HFF-Myc (cell line): ENCODE measurements around the gene SEMA3F.

Experiments
- DNase-seq: peaks from one replicate; pipeline ENCODE4 v3.0.0-alpha.2; 2011; ENCODE audit warnings: low read depth; ENCODE audit errors: extremely low read depth
- H3K4me3 ChIP-seq: replicated peaks from 2 replicates; pipeline ENCODE4 v1.5.1; 2011; ENCODE audit warnings: low read depth, mild to moderate bottlenecking, control low read depth, low read length
- CTCF ChIP-seq: IDR thresholded peaks from 2 replicates; pipeline ENCODE4 v1.5.1; 2012; ENCODE audit warnings: mild to moderate bottlenecking, low read depth, low read length, control low read depth; ENCODE audit errors: missing control alignments

The SEMA3F gene

GRCh38 chr3:50168388-50168787, 13.3 kb downstream of the SEMA3F start:
- no peak overlapping the region for H3K4me3 ChIP-seq
- TF ChIP-seq CTCF = no peak

GRCh38 chr3:50168791-50169190, 13.7 kb downstream of the SEMA3F start:
- no peak for DNase-seq
- no peak for TF ChIP-seq CTCF
- H3K4me3 ChIP-seq = no peak overlapping the region

More at GRCh38 chr3:50168388-50168787, 13.3 kb downstream of the SEMA3F start:
- DNase-seq = no peak

- no peak for TF ChIP-seq CTCF
- H3K4me3 ChIP-seq = no peak overlapping the region
- DNase-seq = no peak
These were observed 14.2 kb downstream of the SEMA3F start for GRCh38 chr3:50169232-50169832.

- no peak overlapping the region for H3K4me3 ChIP-seq
- DNase-seq = no peak
- TF ChIP-seq CTCF = no peak
These were observed 14.7 kb downstream of the SEMA3F start for GRCh38 chr3:50169858-50170257.

- TF ChIP-seq CTCF = no peak
- H3K4me3 ChIP-seq = no peak overlapping the region
- DNase-seq = no peak
These were observed 15.6 kb downstream of the SEMA3F start for GRCh38 chr3:50170689-50171088.

GRCh38 chr3:50171540-50172301, 16.6 kb downstream of the SEMA3F start:
- no peak for DNase-seq
- TF ChIP-seq CTCF = no peak
- no peak overlapping the region for H3K4me3 ChIP-seq
